Glomerular visceral epithelial cell (primary cell): ENCODE data around the gene OLIG1.

Experiments used
- DNase-seq: peaks from one replicate; pipeline ENCODE4 v3.0.0-alpha.2; 2016; ENCODE audit errors: extremely low spot score

The OLIG1 gene

DNA sequence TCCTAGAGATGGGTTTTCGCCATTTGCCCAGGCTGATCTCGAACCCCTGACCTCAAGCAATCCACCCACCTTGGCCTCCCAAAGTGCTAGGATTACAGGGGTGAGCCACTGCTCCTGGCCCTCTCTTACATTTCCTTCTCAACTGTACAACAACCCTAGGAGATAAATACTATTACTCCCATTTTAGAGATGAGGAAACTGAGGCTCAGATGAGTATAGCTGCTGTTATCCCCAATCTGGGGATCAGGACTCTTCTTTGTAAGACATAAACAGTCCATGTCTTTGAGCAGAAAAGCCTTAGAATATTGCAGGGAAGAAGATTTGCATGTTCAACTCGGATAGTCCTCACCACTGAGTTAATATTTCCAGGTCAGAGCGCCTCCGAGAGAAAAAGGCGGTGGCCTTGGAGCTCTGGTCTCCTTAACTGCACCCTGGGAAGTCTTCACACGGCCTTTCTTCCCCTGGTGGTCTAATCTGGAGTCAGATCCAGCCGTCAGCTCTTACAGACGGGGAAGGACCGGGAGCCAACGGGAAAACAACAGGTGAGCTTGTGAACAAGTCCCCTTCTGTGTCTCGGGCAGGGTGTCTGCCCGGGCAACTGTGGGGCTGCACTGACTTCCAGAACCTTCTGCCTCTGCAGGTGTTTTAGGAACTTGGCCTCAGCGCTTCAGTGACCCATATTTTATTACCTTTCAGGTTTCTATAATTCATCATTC, 5.9 kb upstream of the OLIG1 start:
- no peak for DNase-seq

DNA sequence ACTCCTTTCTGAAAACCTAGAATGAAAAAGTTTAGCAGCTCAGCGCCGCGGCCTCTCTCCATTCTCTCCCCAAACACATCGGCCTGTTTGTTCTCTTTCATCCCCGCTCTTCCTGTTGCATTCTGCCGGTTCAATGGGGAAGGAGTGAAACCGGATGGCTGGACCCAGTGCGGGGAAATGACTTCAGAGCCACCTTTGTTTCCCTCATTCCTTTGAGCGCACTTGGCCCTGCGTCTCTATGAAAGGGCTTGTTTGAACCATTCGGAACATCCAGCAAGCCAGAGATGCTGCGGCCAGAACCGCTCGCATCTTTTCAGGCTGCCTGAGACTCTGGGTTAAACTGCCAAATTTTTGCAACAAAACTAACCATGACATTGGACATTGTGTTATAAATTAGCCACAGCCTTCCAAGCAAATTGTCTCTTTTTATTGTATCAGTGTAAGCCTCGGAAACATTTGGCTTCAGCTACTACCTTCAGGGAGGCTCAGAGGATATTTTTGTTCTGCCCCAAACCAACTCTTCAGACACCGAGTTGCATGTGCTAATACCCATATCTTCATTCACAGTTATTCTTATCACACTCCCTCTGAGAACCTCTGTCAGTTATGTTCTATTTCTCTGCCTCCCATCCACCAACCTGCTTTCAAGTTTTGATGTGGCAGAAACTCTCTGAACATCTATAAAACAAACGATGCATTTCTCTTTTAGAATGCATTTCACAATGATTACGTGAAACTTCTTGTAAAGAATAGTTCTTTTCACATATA, 5.1 kb upstream of the OLIG1 start:
- DNase-seq: no peak

DNA sequence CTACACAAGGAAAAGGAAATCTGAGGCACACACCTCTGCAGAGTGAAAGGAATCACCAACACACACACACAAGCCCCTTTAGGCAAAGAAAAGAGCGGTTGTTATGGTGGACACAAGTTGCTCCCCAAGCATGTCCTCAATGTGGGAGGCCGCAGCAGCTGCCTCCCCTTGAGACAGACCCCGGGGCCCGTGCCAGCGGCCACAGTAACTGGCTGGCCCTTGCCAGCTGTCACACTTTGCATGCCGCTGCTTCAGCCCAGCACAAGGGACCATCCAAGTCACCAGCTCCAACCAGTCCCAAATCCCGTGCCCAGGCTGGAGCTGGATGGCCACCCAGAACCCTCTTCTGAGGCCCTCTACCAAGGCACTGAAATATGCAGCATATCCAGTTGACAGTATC, 2.9 kb upstream of the OLIG1 start:
- DNase-seq: no peak

DNA sequence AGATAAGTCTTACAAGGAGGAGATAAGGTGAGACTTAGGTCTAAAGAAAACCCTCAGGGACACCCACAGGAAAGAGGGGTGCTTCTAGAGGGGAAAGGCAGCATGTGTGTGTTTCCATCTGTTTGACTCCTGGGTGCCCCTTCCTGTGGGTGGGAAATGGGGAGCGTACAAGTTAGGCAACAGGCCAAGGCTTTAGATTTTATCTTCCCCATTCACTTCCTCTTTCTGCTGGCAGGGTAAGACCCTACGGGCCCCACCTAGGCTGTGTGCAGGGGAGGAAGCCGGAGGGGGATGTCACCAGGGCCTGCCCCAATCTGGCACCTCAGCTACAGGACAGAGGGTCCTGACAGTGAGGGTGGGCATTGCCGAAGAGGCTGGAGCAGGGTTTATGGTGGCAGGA, 2.5 kb upstream of the OLIG1 start:
- DNase-seq: no peak

- DNase-seq: no peak
These were observed 698 bp upstream of the OLIG1 start for GRCh38 chr21:33069243-33069642.

- DNase-seq: no peak
These were observed 322 bp upstream of the OLIG1 start for GRCh38 chr21:33069645-33069993.

DNA sequence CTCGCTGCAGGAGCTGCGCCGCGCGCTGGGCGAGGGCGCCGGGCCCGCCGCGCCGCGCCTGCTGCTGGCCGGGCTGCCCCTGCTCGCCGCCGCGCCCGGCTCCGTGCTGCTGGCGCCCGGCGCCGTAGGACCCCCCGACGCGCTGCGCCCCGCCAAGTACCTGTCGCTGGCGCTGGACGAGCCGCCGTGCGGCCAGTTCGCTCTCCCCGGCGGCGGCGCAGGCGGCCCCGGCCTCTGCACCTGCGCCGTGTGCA, 730 bp downstream of the OLIG1 start:
- no peak for DNase-seq

DNA sequence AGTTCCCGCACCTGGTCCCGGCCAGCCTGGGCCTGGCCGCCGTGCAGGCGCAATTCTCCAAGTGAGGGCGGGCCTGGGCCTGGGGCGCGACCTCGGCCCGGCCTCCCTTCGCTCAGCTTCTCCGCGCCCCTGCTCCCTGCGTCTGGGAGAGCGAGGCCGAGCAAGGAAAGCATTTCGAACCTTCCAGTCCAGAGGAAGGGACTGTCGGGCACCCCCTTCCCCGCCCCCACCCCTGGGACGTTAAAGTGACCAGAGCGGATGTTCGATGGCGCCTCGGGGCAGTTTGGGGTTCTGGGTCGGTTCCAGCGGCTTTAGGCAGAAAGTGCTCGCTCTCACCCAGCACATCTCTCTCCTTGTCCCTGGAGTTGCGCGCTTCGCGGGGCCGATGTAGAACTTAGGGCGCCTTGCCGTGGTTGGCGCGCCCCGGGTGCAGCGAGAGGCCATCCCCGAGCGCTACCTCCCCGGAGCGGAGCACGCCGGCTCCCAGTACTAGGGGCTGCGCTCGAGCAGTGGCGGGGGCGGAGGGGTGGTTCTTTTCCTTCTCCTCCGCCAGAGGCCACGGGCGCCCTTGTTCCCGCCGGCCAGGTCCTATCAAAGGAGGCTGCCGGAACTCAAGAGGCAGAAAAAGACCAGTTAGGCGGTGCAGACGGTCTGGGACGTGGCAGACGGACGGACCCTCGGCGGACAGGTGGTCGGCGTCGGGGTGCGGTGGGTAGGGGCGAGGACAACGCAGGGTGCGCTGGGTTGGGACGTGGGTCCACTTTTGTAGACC, 1.2 kb downstream of the OLIG1 start:
- no peak for DNase-seq

- peak; percentile 17 for DNase-seq
These were observed 1.9 kb downstream of the OLIG1 start for GRCh38 chr21:33071770-33072306.

DNA sequence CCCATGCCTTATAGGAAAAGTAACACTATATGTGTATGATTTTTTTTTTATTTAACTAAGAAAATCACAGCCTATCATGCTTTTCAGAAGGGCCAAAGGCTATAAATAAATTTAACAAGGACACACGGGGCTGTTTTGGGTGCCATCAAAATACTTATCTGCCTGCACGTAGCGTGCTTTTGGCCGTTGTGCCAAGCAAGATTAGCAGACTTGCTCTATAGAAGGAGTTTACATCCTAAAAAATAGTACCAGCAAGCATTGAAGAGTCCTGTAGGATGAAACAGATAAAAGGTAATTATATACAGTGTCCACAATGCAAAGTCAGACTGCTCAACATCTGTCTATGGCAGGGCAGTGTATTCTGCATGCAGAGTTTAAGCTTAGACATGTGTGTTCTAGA, 3.7 kb downstream of the OLIG1 start:
- DNase-seq: no peak

DNA sequence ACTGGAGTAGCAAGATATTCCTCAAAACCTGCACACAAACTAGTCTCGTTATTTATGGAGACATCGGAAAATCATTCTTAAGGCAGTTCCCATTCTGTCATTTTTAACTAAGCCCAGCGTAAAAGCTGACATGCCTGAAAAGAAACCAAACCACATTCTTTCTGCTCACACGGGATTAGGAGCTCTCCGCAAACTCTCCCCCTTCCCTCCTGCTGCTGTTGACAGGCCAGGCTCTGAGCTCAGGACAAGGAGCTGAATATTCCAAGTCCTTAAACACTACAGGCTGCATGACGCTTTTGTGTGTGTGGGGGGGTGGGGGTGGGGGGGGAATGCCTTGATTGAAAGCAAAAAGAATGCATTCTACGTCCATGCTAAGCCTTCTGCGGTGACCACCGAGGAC, 5.2 kb downstream of the OLIG1 start:
- DNase-seq: no peak

DNA sequence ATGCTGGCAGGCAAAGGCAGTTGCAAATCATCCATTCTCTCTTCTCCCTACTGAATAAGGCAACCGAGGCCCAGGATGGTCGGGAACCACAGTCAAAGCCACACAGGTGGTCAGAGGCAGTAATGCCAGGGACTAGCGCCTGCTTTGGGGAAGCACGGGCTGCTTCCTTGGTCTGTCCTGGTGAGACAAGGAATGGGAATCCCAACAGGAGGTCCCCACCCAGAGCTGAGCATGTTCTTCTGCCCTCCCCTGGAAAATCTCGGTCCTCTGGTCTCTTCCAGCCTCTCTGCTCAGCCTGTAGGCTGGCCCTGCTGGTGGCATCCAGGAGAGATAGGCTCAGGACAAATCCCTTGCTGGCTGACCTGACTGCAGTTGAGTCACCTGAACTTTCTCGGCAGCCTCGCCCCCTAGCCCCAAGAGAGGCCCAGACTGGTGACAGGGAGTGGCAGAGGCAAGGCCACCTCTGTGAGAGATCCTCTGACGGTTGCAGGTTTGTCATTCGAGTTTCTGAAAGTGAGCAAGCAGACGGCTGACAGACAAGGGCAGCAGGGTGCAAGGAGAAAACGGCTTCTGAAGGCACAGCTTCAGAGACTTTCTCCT, 5.8 kb downstream of the OLIG1 start:
- no peak for DNase-seq

GRCh38 chr21:33076600-33077329, 6.8 kb downstream of the OLIG1 start:
- no peak for DNase-seq

DNA sequence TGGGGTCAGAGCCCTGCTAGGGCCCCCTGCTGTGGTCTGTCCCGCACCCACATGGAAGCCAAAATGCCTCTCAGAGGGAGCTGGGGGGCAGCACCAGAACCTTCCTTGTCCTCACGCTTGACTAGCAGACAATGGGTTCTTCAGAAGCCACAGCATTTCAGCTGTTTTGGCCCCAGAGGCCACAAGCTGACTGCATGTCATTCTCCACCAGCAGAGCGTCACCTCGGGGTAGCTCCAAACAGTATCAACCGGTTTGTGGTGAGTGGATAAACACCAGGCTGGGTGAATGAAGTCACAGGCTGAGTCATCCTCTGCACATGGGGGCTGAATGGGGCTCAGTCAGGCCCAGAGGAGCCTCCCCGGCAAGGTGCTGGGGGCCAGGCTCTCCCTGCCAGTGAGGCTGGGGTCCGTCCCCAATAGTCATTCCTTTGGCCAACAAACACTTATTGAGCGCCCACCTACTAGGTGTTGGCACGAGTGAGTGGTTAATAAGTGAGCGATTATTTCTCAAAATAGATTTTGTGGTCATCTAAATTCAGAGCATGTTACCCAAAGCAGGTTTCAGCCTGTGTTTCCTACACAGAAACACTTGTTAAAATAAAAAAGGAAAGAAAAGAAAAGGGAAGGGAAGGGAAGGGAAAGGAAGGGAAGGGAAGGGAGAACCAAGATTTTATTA, 9.1 kb downstream of the OLIG1 start:
- peak; percentile 90 for DNase-seq

- DNase-seq: no peak
These were observed 10.4 kb downstream of the OLIG1 start for GRCh38 chr21:33080376-33080775.

DNA sequence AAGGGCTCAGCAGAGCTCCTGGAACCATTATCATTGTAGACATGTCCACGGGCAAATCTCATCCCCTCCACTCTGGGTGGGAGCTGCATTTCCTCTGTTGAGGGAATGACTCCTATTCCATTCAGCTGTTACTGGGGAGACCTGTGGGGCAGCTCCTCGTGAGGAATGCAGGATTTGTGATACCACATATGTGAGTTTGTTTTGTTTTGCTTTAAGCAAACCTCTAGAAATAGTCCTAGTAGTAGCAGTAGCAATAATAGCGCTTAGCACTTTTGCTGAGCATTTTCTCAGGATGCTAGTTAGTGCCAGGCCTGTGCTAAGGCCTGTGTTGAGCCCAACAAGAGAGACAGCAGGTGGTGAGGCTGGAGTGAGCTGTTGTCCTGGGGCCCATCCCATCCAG, 10.8 kb downstream of the OLIG1 start:
- no peak for DNase-seq

- DNase-seq: no peak
These were observed 18.4 kb downstream of the OLIG1 start for GRCh38 chr21:33088384-33088783.

GRCh38 chr21:33089395-33090119, 19.6 kb downstream of the OLIG1 start:
- no peak for DNase-seq

DNA sequence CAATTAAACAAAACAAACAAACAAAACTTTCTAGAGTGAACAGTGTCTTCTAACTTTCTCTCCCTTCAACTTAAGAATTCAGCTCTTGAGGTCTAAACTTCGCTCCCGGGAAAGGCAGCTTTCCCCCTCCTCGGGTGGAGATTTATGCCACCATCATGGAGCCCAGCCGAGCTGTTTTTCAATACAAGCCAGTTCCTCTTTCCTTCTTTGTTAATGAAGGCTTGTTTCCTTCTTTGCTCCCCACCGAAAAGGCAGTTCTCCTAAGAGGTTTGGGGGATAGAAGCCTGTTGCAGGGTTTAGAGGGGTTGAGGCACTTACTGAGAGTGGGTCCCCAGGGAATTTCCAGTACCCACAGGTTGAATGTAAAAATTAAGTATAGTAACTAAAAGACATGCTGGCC, 26.5 kb downstream of the OLIG1 start:
- no peak for DNase-seq

DNA sequence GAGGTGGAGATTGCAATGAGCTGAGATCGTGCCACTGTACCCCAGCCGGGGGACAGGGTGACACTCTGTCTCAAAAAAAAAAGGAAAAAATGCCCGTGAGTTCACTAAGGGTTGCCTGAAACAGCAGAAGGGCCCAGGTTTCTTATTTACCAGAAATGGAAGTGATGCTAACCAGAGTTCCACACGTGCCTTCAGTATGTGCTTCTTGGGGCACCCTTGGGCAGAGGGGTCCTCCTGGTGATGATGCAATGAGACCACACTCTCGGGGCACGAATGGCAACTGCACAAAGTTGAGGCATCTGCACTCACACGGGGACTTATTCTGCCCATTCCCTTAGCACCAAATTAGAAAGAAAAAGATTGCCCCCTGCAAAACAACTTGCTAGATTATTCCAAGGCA, 29.2 kb downstream of the OLIG1 start:
- DNase-seq: no peak
